COLO668 (cell line): ENCODE results near the gene NCOA1.

Experiments used
- DNase-seq: peaks from one replicate; lab custom pipeline; 2025; ENCODE audit not compliant: unreplicated experiment; lab: John Stamatoyannopoulos, UW

The NCOA1 gene

DNA sequence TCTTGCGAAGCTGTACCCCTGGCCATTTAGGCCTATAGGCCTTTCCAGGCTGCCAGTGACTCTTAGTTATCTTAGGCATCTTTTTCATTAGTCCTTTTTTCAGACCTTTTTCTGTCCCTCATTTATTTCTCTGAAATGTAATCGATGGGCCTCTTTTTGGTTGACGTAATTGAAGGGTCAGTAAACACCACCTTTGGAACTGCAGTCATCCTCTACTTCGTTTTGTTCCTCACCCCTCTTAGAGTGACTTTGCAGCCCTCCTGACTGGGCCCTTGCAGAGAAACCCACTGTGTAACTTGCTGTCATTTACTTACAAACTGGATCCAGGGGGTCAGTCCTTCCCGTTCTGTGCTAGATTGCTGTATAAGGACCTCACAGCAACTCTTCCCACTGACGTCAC lies 325.4 kb downstream of the NCOA1 start:
- DNase-seq = no peak

DNA sequence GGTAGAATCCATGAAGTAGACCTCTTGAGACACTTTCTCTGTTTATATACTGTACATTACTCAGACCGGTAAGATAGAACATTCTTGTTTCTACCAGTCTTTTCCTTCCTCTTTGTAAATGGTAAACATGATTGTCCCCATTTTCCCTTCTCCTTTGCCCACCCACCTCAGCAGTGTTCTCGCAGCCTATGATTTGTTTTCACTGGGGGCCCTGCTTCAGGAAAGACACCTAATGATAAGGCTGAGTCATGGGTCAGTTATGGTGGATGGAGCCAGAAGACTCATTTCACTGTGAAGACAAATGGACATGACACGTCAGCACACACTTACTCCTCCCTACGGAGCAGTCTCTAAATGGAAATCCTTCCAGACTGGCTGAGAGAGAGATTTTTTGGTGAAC lies 325.8 kb downstream of the NCOA1 start:
- no peak for DNase-seq

DNA sequence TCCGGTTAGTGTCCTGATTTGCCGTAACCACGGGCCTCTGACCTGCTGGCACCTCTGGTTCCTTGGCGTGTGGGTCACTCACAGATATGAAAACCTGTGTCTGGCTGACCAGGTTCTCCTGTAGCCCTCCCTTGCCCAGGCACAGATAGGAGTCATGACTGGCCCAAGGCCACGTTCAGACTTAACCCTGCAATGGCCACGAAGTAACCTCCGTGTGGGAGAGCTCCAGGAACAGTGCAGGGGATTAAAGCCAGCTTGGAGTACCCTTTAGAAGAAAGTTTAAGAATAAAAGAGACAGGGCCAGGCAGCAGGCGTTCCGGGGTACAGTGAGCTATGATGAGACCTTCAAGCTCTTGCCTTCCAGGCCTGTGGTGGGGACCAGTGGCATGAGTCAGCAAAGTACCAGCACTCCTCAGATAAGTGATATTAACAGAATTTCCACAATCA lies 327.7 kb downstream of the NCOA1 start:
- no peak for DNase-seq

DNA sequence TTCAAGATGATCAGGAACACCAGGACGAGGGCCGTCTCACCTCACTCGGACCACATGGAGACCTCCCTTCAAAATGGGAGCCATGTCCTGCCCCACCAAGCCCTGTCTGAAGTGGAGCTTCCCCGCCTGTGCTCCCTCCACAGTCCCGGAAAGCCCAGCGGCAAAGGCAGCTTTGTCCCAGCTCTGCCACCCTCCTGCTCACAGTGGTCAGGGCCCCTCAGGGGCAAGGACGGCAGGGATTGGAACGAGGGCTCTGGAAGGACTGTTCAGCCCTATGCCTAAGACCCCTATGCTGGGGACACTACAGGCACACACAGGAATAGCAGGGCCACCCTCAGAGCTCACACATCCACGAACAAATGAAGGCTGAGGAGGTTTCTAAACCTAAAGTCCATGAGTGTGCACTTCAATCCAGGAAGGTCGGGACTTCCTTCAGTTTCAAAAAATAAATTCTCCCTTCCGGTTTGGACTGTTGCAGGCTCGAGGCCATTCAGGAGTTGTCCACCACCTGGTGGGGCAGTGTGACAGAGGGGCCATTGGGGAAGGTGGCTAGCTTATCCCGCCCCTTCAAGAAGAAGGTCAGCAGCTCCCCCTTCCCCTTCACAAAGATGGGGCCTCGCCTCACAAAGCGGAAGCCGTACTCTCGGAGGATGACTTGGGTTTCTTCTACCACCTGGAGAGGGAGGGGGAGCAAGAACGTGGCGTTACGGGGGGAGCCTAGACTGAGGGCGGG lies 328.6 kb downstream of the NCOA1 start:
- DNase-seq = no peak

DNA sequence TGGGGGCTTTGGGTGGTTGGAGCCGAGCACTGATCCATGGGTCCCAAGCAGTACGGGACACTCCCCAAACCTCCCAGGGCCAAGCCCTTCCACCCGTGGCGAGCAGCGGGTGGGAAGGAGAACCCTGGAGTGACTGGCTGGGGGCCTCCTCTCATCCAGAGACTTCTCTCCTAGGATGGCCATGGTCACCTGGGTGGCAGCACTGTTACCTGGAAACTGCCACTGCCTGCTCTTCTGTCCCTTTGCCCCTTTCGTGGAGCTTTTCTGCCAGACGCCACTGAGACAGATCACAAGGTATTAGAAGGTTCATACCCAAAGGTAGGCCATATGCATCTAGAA lies 329.1 kb downstream of the NCOA1 start:
- DNase-seq = no peak
